Renal cortical epithelial cell (primary cell): ENCODE data around the gene MICAL2. TPM values are rescaled to one million over a fixed set of nuclear protein-coding genes. Genes with fewer than 3 reads are reported as not detected.

Source experiments
- DNase-seq: peaks from one replicate; pipeline ENCODE4 v3.0.0-alpha.2; 2011; ENCODE audit warnings: low read depth
- total RNA-seq: library from RNA; depleted of rRNA; stranded (reverse); fragments of >200 nt; gene quantifications from 2 replicates; pipeline ENCODE4 v1.2.3, GENCODE V29; 2014

MICAL2 gene
- total RNA-seq, 1 donor from 2014 or later, result 266 TPM

DNA sequence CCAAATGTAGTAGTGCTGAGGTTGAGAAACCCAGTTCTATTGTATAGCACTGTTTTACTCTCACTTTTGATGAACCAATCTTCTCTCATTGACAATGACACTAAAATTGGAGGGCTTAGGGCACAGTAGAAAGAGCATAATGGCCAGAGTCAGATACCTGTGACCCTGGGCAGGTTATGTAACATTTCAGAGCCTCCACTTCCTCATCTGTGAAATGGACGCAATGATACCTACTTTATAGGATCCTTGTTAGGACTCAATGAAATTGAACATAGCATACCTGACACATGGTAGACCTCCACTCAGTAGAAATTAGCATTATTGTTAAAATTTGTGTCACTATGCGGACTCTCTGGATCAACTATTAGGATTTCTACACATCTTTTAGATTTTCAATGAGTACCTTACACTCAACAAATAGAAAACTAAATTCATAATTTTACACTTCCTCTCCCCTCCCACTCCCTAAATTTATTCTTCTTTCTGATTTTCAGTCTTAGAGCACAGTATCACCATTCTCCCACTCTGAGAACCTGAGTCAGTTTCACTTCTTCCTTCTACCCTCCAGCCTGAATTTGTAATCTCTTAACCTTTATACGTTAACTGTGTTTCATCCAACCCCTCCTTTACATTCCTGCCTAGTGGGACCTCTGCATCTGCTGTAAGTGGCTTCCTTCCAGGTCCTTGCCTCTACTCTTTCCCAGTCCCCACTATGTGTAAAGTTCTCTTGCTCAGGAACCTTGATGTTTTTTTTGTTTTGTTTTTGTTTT lies 78.3 kb downstream of the MICAL2 start:
- no peak for DNase-seq

DNA sequence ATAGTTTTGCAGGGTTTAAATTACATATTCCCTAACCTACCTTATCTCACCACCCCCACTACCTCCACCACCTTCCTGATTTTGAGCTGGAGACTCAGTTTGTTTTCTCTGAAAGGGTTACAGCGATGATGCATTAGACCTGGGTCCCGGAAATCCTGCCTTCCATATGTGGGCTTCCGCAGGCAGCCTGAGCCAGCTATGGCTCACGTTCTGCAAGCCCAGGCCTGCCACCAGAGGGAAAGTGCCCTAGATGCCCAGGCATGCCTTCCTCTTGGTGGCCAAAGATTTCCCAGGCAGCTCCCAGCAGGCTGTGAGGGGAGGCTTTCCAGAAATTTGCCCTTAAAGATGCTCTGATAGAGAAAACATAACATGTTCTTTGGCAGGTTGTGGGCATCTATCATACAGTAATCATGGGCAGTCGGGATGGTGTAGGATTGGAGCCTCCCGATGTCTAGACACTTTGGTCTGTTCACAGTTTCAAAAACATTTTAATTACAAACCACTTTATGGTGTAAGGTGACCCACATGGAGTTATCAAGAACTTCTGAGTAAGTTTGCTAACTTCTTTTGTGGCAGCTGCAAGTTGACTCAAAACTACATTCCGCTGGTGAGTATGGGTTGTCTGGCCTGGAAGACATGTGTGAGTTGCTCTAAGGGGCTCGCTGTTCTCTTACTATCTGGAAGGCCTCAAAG lies 79.3 kb downstream of the MICAL2 start:
- no peak for DNase-seq

DNA sequence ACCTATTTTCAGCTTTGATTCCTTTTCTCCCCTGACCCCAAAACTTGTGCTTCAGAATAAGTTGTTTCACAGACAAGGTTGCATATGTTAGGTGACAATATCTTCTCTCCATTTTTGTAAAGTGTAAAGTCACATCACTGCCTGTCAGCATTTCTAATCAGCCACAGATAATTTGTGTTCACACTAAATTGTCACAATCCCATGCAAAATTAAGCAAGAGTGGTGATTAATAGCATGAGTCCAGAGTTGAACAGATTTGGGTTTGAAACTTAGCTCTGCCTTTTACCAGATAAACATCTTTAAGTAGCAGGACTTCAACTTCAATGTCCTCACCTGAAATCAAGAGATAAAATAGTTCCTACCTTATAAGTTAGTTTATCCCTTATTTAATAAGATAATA lies 80.1 kb downstream of the MICAL2 start:
- no peak for DNase-seq

DNA sequence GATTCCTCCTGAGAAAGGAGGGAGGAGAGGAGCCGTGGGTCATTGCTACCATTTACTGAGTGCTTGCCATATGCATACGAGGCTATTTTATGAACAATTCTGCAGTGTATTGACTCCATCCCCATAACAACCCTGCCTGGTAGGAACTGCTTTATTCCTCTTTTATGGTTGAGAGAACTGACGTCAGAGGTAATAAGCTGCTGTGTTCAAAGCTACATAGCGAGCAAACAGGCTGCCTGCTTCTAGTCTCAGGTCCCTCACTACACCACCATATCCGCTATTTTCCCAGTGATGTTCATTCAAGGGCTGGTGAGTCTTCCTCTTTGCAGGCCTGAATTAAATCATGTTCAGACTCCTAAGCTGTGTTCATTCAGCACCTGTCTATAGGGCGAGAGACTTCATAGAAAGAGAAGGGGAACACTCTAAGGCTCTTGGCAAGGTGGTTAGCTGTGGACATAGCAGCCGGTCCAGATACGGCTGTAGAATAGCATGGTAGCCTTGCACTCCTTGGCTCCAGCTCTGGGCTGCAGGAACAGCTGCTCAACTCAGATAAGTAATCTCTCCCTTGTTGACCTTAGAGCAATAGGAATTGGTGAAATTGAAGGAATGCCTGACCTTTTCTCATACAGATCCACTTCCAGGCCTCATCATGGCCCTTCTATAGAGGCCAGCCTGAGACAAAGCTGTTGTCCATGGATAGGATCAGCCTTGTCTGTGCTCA lies 82.6 kb downstream of the MICAL2 start:
- DNase-seq, result no peak

DNA sequence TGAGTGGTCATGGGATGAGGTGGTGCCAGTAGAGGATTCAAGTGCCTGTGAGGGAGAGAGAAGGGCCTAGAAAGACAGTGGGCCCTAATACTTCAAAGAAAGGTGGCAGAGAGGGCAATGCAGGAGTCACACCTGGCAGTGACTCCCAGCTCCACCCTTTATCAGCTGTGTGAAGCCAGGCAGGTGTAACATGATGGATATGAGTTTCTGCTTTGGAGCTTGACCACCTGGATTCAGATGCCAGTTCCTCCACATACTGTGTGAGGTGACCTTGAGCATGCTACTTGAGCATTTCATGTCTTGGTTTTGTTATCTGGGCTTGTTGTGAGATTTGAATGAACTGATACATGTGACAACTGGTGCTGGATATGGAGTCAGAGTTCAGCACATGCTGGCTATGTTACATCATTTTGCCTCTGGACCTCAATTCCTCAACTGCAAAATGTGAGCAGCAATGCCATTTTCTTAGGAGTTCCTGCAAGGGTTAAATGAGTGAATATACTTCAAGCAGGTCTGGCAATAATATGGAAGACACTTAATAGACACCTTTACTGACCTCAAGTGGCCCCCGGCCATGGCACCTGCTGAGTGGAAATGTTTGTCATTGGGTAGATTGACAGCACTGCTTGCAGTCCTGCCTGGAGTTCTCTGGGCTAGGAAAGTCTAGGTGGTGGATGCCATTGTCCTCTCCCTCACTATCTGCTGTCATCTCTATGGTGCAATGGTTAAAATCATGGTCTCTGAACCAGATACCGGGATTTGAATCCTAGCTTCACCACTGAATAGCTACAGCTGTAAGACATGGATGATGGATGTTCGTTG lies 83.3 kb downstream of the MICAL2 start:
- no peak for DNase-seq

DNA sequence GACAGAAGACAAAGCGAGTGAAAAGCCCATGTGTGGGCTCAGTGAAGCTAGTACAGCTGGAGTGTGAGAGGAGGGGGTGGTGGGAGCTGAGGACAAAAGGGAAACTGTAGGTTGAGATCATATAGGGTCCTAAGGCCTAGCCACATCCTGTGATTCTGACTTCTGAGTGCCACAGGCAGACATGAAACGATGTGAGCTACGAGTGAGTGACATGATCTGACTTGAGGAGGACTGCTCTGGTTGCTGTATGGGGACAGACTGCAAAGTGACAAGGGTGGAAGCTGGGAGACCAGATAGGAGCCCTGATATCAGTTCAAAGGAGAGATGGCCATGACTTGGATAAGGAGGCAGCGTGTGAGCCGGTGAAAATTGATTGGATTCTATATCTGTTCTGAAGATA lies 85.4 kb downstream of the MICAL2 start:
- no peak for DNase-seq

DNA sequence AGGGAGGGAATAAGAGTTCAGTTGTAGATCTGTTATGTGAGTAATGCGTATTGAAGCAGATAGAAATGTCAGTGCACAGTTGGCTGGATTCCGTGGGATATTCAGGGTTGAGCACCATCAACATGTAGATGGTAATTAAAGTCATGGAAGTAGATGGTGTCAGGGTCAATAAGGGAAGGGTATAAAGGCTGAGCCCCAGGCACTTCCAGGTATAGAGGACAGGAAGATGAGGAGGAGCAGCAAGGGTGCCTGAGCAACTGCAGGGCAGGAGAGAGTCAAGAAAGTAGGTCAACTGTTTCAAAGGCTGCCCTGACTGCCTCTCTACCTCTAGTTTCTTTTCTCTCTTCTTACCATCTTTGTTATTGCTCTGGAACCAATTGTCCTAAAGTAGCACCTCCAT lies 85.9 kb downstream of the MICAL2 start:
- DNase-seq, result no peak

DNA sequence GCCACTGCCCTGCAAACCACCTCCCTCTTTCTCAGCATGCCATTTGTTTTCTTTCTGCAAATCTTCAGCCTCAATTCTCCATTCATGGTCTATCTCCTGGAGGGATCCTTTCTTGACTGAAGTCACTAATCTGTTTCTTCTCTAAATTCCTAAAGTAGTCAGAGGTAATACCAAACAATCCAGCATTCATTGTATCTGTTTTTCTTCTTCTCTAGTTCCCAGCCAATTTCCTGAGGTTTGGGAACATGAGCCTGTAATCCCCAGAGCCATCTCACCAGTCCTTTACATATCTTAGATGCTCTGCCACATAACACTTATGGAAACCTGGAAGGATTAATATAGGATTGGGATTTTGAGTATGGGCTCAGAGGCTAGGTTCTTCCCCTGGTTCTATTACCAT lies 86.5 kb downstream of the MICAL2 start:
- DNase-seq, result no peak

DNA sequence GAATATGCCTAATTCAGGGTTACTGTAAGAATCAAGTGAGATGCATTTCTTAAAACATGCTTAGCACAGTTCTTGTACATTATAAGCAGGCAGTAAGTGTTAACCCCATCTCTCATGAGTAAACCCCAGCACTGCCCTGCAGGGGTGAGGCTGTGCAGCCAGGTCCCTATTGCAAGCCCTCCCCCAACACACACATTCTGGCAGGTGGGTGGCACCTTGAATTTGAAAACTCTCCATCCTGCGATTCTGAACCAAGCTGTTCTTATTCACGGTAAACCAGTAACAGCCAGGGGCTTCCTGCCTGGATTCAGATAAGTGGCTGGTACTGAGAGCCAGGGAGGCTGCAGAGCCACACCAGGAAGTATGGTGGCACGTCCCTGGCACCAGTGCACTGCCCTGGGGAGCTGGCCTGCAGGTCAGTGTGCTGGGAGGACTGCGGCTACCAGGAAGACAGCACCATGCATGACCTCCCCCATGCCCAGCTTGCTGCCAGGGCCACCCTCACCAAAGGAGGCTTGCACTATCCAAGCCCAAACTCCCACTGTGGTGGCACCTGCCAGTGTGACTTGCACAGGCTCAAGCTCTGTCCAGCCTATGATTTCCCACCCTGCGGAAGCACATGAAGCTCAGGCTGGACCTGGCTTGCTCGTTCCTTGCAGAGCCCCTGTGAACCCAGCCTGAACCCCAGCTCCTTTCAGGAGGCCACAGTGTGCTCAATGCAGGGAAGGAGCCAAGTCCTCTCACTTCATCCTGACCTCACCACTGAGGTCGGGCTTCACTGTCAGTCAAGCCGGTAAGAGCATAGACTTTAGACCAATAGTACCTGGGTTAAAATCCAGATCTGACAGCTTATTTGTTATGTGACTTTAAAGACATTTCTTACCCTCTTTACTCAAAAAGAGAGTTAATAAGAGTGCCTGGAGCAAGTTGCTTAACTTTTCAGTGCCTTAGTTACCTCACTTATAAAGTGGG lies 88.1 kb downstream of the MICAL2 start:
- no peak for DNase-seq

DNA sequence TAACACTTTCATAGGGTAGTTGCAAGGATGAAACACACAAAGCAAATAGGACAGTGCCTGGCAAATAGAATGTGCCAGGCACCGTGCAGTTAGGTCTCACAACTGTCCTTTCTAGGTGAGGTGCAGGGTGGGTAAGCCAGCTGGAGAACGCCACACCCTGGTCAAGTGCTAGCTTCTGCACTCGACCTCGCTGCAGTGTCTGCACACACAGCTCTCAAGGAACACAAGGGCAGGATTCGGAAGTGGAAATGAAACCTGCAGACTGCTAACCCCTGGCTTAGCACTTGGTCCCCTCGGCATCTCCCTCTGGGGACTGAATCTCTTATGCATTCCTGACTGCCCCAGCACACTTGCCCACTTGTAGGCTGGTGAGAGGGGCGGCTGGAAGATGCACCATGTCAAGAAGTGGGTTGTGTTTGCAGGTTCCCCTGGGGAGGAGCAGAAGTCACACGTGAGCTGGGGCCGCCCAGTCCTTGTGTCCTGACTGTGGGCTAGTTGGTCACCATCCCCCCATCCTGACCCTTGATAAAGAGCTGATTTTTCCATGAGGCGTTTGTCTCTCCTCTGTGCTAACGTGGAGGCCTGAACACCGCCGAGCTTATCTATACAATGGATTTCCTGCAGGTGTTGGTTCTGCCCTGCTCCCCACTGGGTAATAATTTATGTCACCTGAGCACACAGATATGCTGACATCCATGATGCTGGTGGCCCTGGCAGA lies 89.0 kb downstream of the MICAL2 start:
- no peak for DNase-seq

DNA sequence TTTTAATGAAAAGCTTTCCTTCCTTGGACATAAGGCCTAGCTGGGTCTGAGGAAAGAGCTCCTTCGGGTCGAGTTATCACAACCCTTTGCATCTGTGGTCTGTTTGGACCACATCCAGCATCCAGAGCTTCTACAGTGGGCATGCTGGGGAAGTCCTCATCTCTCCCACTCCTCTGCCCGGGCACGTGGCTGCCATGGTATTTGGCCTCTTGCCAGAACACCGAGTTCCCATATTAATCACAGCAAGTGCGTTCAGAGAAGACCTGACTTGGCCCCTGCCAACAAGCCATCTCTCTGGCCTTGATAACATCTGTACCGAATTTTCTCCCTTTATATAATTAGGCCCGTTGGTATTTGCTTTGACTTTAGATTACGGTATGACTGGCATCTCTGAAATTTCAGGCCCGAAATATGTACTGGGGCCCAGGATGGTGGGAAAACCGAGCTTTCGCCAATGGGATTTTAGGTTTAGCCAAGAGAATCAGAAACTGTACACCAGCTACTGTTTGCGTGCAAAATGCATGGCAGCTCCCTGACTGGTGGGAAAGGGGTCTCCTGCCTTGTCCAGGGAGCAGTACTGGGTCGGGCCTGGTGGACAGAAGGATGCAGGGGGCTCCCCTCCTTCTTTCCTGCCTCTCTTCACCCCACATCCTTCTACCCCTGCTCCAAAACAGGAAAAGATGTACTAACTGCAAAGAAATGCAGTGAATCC lies 90.0 kb downstream of the MICAL2 start:
- DNase-seq, result no peak

DNA sequence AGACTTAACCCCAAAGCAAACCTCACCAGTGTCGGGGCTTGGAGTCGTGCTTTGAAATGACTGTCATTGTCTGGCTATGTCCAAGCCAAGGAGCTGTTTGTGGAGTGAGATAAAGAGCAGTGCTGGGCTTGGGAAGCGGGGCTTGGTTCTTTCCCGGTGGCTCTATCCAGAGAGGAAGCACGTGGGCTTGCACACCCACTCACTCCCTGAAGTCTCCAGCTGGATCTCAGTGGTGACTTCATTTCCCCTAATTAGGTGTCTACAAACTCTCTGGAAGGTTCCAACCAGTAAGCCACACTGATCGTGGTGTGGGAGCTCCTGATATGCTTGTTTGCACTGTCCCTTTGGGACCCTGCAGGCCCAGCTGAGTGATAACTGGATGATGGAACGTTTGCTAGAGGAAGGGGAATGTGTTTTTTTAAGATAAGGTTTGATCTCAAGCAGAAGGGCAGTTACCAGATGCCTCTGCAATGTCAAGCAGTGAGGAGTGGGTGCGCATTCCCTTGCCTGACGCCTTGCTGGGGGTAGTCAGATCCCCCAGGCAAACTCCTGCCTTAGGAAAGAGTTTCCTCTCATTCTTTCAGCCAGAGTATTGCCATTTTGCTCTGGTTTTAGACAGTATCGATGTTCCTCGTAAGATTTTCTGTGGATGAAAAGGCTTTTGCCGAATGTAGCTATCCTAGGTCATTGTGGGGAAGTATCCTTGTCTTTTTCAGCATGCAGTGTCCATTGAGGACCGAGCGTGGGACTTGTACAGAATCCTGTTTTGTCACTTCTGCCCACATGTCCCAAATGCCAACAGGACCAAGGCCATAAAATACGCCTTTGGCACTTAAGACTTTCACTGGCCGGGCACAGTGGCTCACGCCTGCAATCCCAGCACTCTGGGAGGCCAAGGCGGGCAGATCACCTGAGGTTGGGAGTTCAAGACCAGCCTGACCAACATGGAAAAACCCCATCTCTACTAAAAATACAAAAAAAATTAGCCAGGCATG lies 90.9 kb downstream of the MICAL2 start:
- no peak for DNase-seq

DNA sequence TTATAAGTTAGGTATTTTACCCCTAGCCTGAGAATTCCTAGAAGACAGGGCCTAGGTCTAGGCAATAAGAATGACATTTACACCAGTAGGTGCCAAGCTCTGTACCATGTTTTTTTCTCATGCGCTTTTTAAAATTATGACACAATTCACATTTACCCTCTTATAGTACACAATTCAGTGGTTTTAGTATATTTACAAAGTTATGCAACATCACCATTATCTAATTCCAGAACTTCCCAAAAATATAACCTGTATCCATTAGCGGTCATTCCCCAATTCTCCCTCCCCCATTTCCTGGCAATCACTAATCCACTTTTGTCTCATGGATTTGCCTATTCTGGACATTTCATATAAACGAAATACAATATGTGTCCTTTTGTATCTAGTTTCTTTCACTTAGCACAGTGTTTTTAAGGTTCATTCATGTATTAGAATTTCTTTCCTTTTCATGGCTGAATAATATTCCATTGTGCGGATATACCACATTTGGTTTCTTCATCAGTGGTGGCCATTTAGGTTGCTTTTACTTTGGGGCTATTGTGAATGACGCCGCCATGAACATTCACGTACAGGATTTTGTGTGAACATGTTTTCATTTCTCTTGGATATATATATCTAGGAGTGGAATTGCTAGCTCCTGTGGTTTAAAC lies 92.4 kb downstream of the MICAL2 start:
- DNase-seq, result no peak

DNA sequence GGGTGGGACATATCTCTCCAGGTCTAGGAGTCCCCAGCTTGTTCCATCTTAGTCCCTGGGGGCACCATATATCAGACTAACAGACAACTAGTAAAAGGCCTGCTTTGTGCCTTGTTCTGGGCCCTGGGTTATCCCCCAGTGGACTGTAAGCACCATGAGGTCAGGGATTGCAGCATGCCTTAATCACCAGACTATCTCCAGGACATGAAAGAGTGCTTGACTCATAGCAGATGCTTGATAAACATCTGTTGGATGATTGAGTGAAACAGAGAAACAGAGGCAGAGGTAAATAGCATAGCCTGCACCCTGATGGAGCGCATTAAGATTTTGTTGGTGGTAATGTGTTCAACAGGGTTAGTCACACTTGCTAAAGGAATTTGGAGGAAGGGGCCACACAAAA lies 94.1 kb downstream of the MICAL2 start:
- no peak for DNase-seq

DNA sequence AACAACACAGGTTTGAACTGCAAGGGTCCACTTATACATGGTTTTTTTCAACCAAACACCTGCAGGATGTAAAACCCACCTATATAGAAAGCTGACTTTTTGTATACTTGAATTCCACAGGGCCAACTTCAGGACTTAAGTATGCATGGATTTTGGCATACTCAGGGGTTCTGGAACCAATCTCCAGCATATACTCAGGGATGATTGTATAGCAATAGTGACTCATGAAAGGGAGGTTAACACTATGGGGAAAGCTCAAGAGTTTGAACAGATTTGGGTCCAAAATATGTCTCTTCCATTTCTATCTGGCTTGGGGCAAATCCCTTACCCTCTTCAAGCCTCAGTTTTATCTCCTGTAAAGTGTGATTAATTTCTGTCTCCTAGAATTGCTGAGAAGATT lies 94.9 kb downstream of the MICAL2 start:
- DNase-seq, result no peak

DNA sequence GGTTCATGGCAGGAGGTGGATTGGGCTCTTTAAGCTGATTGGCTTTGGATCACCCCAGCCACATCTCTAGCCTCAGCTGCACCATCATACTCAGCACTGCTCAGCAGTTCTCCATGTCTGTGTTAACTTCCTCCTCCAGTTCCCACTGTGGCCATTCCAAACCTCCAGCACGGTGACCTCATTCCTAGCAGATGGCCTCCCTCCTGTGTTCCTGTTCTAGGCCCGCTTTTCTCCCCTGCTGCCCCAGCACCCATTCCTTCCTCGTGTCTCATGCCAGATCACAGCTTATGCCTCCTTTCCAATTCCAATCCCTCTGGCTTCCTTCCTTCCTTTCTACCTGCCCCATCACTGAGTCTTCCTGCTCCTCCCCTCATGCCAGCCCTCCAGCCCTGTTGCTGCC lies 96.1 kb downstream of the MICAL2 start:
- DNase-seq, result no peak

DNA sequence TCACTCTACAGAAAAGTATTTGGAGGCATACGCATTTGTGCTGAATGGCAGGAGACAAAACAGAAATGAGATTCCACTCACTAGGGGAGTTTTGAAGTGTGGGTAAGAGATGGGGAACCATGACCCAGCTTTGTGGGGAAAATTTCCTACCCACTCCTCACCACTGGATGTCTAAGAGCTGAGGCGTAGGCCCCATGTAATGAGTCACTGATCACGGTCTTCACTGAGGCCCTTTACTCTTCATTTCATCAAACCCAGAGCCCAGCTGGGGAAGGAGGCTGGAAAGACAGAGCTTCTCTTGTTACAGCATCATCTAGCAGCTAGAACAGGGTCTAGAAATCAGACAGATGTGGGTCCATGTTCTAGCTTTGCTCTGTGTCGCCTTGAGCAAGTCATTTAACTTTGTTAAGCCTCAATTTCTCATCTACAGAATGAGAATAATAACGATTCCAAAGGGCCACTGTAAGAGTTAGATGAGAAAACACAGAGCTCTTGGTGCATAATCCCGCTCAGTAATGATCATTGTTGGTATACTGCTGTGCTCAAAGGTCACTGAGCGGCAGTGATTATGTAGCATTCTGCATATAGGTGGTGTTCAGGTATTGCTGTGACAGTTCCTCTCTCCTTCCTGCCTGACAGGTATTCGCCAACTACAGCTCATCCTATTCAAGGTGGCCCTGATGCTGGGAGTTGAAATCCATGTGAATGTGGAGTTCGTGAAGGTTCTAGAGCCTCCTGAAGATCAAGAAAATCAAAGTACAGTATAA lies 97.2 kb downstream of the MICAL2 start:
- DNase-seq, result peak; percentile 31
